ENCODE measurements around the gene OR1E1.

GRCh38 chr17:3415610-3416009 is 17.4 kb upstream of the OR1E1 start:
- TF ChIP-seq POLR2A (IDR thresholded peaks at IDR 0.05) (no peak), CTCF (IDR thresholded peaks at IDR 0.05 in 4 of 5, conservative IDR thresholded peaks at IDR 0.05 in 1 of 5) (no peak)
